H1 (cell line): Measurements from ENCODE around the gene GABRG3.

Source experiments
- ATF2 ChIP-seq: IDR thresholded peaks from 2 replicates; pipeline ENCODE4 v1.6.1; 2012; ENCODE audit warnings: low read length, inconsistent platforms
- CTCF ChIP-seq, 3 experiments: IDR thresholded peaks; 1 replicate in 2 of 3; 2 replicates in 1 of 3; pipeline versions ENCODE4 v1.5.1 to v1.6.1; 2011; ENCODE audit warnings: low read length in 3 of 3, mild to moderate bottlenecking in 3 of 3, inconsistent platforms in 2 of 3, low read depth in 1 of 3, moderate library complexity in 1 of 3; ENCODE audit not compliant: insufficient read depth in 1 of 3; ENCODE audit errors: control extremely low read depth in 1 of 3
- EZH2 ChIP-seq: fragments of 200-600 bp; sonication (generic); IDR thresholded peaks from 2 replicates; pipeline ENCODE4 v1.7.1; 2012; ENCODE audit warnings: low read depth, mild to moderate bottlenecking, moderate library complexity, low read length, inconsistent platforms; ENCODE audit not compliant: severe bottlenecking
- POLR2A ChIP-seq, 2 experiments: IDR thresholded peaks; 1 replicate in 1 of 2; 2 replicates in 1 of 2; pipeline ENCODE4 v1.6.1; 2011; ENCODE audit warnings: low read depth in 2 of 2, low read length in 2 of 2, mild to moderate bottlenecking in 2 of 2; ENCODE audit errors: control extremely low read depth in 1 of 2
- POU5F1 ChIP-seq: IDR thresholded peaks from 2 replicates; pipeline ENCODE4 v1.6.1; 2011; ENCODE audit warnings: low read depth, mild to moderate bottlenecking, low read length, moderate library complexity
- SIN3A ChIP-seq, 2 experiments: IDR thresholded peaks in 1 of 2; conservative IDR thresholded peaks in 1 of 2; 2 replicates each; pipeline ENCODE4 v1.6.1; 2011 to 2012; ENCODE audit warnings: low read length in 2 of 2, improper control_type of control experiment in 1 of 2, low read depth in 1 of 2, mild to moderate bottlenecking in 1 of 2

GRCh38 chr15:27466758-27467157, 495.8 kb downstream of the GABRG3 start:
- TF ChIP-seq POLR2A (IDR thresholded peaks at IDR 0.05; ENCODE audit: control extremely low read depth in 1 of 2, low read depth in 2 of 2, low read length in 2 of 2) = no peak
- no peak for TF ChIP-seq CTCF (IDR thresholded peaks at IDR 0.05; ENCODE audit: control extremely low read depth in 1 of 3, insufficient read depth in 1 of 3, low read depth in 1 of 3, low read length in 3 of 3)
- TF ChIP-seq SIN3A (conservative IDR thresholded peaks at IDR 0.05 in 1 of 2, IDR thresholded peaks at IDR 0.05 in 1 of 2; ENCODE audit: low read depth in 1 of 2, low read length in 2 of 2) = no peak
- no peak for TF ChIP-seq ATF2
- TF ChIP-seq POU5F1 = no peak
- TF ChIP-seq EZH2 = no peak
